Colonic mucosa (tissue), 4 donors: ENCODE results near the gene DIDO1. TPM values are rescaled to one million over a fixed set of nuclear protein-coding genes. Genes with fewer than 3 reads are reported as not detected.

ENCODE experiments used
- DNase-seq: peaks from one replicate; pipeline ENCODE4 v3.0.0-alpha.2; 2020
- H3K27ac ChIP-seq: fragments of 200-600 bp; one replicate; pipeline ENCODE4 v1.8.0; 2021
- H3K27me3 ChIP-seq: fragments of 200-600 bp; one replicate; pipeline ENCODE4 v1.8.0; 2021
- H3K36me3 ChIP-seq: fragments of 200-600 bp; one replicate; pipeline ENCODE4 v1.8.0; 2021
- H3K4me1 ChIP-seq: fragments of 200-600 bp; one replicate; pipeline ENCODE4 v1.8.0; 2021; ENCODE audit warnings: mild to moderate bottlenecking
- H3K4me3 ChIP-seq: fragments of 200-600 bp; one replicate; pipeline ENCODE4 v1.8.0; 2021
- H3K9ac ChIP-seq, 2 donors: one replicate each; pipeline ENCODE4 v1.7.0; 2013; ENCODE audit warnings: control low read depth in 2 of 2, low read depth in 2 of 2, low read length in 2 of 2
- H3K9me3 ChIP-seq: fragments of 200-600 bp; one replicate; pipeline ENCODE4 v1.8.0; 2021
- intact Hi-C: fragments of 100-400 bp; cut with DNase I; formaldehyde crosslinking; loops from one replicate; pipeline ENCODE4 v1.14.1; 2022
- total RNA-seq, 2 donors: library from RNA; stranded (reverse); fragmentation: NEBNext Ultra II Directional in 1 of 2; extraction: Animal tissue kit (Norgen Biotek cat#: 25700) in 1 of 2; gene quantifications; one replicate each; pipeline ENCODE4 v1.2.1, GENCODE V29; 2021
- TF ChIP-seq, protein P1 (sequence below): fragments of 200-600 bp; IDR thresholded peaks from one replicate; pipeline ENCODE4 v1.8.0; 2022; ENCODE audit warnings: antibody characterized with exemption, mild to moderate bottlenecking
- donor health status: healthy.
- donor health status: DM: no; HTN: no; CAD: no.
- donor health status: DM: no; HTN: no; CAD: no.

DIDO1 gene
- total RNA-seq, 2 donors from 2014 or later, result 41.4 to 50.4 TPM

GRCh38 chr20:62893700-62894099, 32.6 kb downstream of the DIDO1 start:
- TF ChIP-seq, protein P1, sequence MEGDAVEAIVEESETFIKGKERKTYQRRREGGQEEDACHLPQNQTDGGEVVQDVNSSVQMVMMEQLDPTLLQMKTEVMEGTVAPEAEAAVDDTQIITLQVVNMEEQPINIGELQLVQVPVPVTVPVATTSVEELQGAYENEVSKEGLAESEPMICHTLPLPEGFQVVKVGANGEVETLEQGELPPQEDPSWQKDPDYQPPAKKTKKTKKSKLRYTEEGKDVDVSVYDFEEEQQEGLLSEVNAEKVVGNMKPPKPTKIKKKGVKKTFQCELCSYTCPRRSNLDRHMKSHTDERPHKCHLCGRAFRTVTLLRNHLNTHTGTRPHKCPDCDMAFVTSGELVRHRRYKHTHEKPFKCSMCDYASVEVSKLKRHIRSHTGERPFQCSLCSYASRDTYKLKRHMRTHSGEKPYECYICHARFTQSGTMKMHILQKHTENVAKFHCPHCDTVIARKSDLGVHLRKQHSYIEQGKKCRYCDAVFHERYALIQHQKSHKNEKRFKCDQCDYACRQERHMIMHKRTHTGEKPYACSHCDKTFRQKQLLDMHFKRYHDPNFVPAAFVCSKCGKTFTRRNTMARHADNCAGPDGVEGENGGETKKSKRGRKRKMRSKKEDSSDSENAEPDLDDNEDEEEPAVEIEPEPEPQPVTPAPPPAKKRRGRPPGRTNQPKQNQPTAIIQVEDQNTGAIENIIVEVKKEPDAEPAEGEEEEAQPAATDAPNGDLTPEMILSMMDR, result no peak
- no peaks in the 10 kb centered on the region for H3K27me3 ChIP-seq
- no peak overlapping the region for H3K27ac ChIP-seq
- no peaks in the 10 kb centered on the region for H3K4me1 ChIP-seq
- no peak overlapping the region for H3K4me3 ChIP-seq
- no peak for DNase-seq
- H3K9ac ChIP-seq, result no peak overlapping the region
- intact Hi-C loops, result no loop called here
- H3K36me3 ChIP-seq, result peaks cover 50% of the 10 kb centered on the region
- H3K9me3 ChIP-seq, result no peaks in the 10 kb centered on the region

DNA sequence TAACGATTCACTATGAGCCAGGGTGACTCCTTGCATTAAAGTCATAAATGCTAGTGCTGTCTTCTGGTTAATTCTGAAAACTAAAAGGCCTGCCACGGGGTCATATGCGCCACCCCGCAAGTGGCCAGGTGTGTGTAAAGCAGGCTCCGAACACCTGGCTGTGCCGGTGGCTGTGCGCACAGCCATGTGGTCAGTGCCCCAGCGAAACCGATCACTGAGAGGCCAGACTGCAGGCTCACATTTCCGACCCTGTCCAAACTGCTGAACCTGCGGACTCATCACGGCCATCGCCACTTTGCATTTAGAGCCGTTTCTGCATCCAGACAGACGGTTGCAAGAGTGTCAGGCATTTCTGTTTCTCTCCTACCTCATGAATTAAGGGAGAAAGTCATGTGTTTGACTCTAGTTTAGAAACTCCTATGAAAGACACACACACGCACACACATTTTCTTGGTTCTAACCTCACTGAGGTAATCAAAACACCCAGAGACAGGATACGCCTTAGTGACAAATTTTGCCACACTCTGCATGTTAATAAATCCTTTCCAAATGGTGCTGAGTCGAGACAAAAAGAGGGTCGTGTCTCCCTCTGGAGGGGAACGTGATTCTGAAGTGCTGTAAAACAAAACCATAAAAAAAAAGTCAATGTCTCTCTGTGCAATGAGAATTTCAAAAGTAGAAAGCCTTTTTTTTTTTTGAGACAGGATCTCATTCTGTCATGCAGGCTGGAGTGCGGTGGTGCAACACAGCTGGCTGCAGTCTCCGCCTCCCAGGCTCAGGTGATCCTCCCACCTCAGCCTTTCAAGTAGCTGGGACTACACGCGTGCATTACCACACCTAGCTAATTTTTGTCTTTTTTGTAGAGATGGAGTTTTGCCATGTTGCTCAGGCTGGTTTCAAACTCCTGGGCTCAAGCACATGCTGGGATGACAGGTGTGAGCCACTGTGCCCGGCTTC, 33.7 kb downstream of the DIDO1 start:
- Histone ChIP-seq H3K9me3 (no peaks in the 10 kb centered on the region), H3K27me3 (no peaks in the 10 kb centered on the region), H3K4me1 (no peaks in the 10 kb centered on the region), H3K36me3 (peaks cover 50% of the 10 kb centered on the region), H3K9ac (no peak overlapping the region), H3K27ac (no peak overlapping the region), H3K4me3 (no peak overlapping the region)
- intact Hi-C loops, result no loop called here
- TF ChIP-seq, protein P1, result no peak
- no peak for DNase-seq

GRCh38 chr20:62891111-62891510, 35.2 kb downstream of the DIDO1 start:
- Histone ChIP-seq H3K9me3 (no peaks in the 10 kb centered on the region), H3K36me3 (peaks cover 45% of the 10 kb centered on the region), H3K4me1 (no peaks in the 10 kb centered on the region), H3K4me3 (no peak overlapping the region), H3K9ac (no peak overlapping the region), H3K27me3 (no peaks in the 10 kb centered on the region), H3K27ac (no peak overlapping the region)
- intact Hi-C loops, result no loop called here
- TF ChIP-seq, protein P1, result no peak
- no peak for DNase-seq

- no peak overlapping the region for H3K27ac ChIP-seq
- TF ChIP-seq, protein P1, result no peak
- H3K4me3 ChIP-seq, result no peak overlapping the region
- no peaks in the 10 kb centered on the region for H3K4me1 ChIP-seq
- H3K36me3 ChIP-seq, result peaks cover 45% of the 10 kb centered on the region
- no peak for DNase-seq
- H3K9ac ChIP-seq, result no peak overlapping the region
- H3K27me3 ChIP-seq, result no peaks in the 10 kb centered on the region
- no peaks in the 10 kb centered on the region for H3K9me3 ChIP-seq
- intact Hi-C loops, result no loop called here
Observed at GRCh38 chr20:62890444-62890843, 35.9 kb downstream of the DIDO1 start.

GRCh38 chr20:62889871-62890270, 36.4 kb downstream of the DIDO1 start:
- TF ChIP-seq, protein P1, result no peak
- no peaks in the 10 kb centered on the region for H3K4me1 ChIP-seq
- H3K9ac ChIP-seq, result no peak overlapping the region
- no peaks in the 10 kb centered on the region for H3K27me3 ChIP-seq
- H3K36me3 ChIP-seq, result peaks cover 45% of the 10 kb centered on the region
- H3K4me3 ChIP-seq, result no peak overlapping the region
- H3K9me3 ChIP-seq, result no peaks in the 10 kb centered on the region
- DNase-seq, result no peak
- H3K27ac ChIP-seq, result no peak overlapping the region
- intact Hi-C loops, result no loop called here
